Measurements from ENCODE around the gene C1QTNF9. TPM values are rescaled to one million over a fixed set of nuclear protein-coding genes. Genes with fewer than 3 reads are reported as not detected.
"Not testable (repeated sequence)": the region's sequence is repeated elsewhere in the genome, so short reads cannot be mapped to it uniquely, and the experiment has no call there.

Gene C1QTNF9, protein sequence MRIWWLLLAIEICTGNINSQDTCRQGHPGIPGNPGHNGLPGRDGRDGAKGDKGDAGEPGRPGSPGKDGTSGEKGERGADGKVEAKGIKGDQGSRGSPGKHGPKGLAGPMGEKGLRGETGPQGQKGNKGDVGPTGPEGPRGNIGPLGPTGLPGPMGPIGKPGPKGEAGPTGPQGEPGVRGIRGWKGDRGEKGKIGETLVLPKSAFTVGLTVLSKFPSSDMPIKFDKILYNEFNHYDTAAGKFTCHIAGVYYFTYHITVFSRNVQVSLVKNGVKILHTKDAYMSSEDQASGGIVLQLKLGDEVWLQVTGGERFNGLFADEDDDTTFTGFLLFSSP
- not detected in 2 replicates for total RNA-seq (ENCODE audit: low replicate concordance)

DNA sequence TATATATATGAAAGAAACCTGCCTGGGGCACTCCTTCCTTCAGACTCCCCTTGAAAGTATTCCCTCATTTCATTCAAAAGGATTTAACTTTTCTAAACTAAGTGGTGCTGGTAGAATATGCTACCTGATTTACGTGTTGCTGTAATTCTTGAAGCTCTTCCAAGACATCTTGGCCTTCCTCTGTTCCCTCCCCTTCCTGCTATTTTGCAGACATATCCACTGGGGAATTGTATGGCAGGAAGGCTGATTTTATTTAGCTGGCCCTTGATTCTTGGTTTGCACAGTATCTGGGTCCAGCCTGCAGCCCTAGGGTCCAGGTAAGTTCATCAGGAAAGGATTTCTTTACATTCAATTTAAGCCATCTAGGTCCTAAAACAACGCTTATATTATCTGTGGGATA is at the start of gene C1QTNF9:
TSS of gene C1QTNF9 (plus strand) at position 281 of the 400 bp plus-strand sequence. CDS start 6,424 bp downstream, outside the sequence.
- H3K27me3 Mint-ChIP-seq (ENCODE audit: insufficient read depth, low read depth); H3K4me1 Mint-ChIP-seq; H3K27me3 ChIP-seq; DNase-seq (ENCODE audit: low spot score); H3K9me3 Mint-ChIP-seq; H3K4me3 ChIP-seq; H4K20me1 ChIP-seq (ENCODE audit: low read depth); H3K27ac ChIP-seq; H3K36me3 Mint-ChIP-seq; H3F3A ChIP-seq (ENCODE audit: low read depth); H3K79me2 ChIP-seq (ENCODE audit: low read depth); H3K9ac ChIP-seq; H3K36me3 ChIP-seq; H3K4me1 ChIP-seq; H3K4me3 Mint-ChIP-seq; H3K9me3 ChIP-seq (ENCODE audit: low read depth); H3K4me2 ChIP-seq; H2AFZ ChIP-seq (replicated peaks): not testable (repeated sequence)
- peak within 1 kb of the TSS; percentile 63 for H3K27ac Mint-ChIP-seq

DNA sequence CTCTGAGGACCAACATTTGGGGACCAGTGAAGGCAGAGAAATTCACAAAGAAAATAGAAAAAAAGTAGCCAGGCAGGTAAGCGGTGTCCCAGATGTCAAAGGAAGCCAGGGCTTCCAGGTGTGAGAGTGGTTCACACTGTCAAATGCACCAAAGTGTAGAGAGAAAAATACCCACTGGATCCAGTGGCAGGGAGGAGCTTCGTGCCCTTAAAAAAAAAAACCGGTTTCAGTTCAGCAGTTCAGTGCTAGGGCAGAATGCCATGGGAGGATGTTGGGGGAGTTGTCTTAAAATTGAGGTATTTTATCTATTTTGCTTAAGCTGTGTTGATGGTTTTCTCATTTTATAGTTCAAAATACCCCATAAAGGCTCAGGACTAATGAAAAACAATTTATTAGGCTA is 47.8 kb upstream of the C1QTNF9 start:
- H3K27ac Mint-ChIP-seq = no peak overlapping the region
- H3K9me3 ChIP-seq (ENCODE audit: low read depth) = no peaks in the 10 kb centered on the region
- no peak overlapping the region for H3K4me2 ChIP-seq
- H3K4me1 ChIP-seq = no peaks in the 10 kb centered on the region
- H3K4me3 Mint-ChIP-seq = no peak overlapping the region
- no peak for DNase-seq (ENCODE audit: low spot score)
- peaks cover 17% of the 10 kb centered on the region for H3K36me3 Mint-ChIP-seq
- H3K4me3 ChIP-seq = no peak overlapping the region
- no peak overlapping the region for H3K27ac ChIP-seq
- no peaks in the 10 kb centered on the region for H3K79me2 ChIP-seq (ENCODE audit: low read depth)
- TF ChIP-seq EZH2phosphoT487 (IDR thresholded peaks at IDR 0.05) = no peak
- TF ChIP-seq EZH2 (IDR thresholded peaks at IDR 0.05) = no peak
- TF ChIP-seq, protein P1, sequence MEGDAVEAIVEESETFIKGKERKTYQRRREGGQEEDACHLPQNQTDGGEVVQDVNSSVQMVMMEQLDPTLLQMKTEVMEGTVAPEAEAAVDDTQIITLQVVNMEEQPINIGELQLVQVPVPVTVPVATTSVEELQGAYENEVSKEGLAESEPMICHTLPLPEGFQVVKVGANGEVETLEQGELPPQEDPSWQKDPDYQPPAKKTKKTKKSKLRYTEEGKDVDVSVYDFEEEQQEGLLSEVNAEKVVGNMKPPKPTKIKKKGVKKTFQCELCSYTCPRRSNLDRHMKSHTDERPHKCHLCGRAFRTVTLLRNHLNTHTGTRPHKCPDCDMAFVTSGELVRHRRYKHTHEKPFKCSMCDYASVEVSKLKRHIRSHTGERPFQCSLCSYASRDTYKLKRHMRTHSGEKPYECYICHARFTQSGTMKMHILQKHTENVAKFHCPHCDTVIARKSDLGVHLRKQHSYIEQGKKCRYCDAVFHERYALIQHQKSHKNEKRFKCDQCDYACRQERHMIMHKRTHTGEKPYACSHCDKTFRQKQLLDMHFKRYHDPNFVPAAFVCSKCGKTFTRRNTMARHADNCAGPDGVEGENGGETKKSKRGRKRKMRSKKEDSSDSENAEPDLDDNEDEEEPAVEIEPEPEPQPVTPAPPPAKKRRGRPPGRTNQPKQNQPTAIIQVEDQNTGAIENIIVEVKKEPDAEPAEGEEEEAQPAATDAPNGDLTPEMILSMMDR (IDR thresholded peaks at IDR 0.05) = no peak
- no peak overlapping the region for H2AFZ ChIP-seq (replicated peaks)
- H3K27me3 Mint-ChIP-seq (ENCODE audit: insufficient read depth, low read depth) = no peaks in the 10 kb centered on the region
- H3K27me3 ChIP-seq = no peaks in the 10 kb centered on the region
- no peaks in the 10 kb centered on the region for H3F3A ChIP-seq (ENCODE audit: low read depth)
- no peaks in the 10 kb centered on the region for H3K9me3 Mint-ChIP-seq
- no peaks in the 10 kb centered on the region for H4K20me1 ChIP-seq (ENCODE audit: low read depth)
- H3K36me3 ChIP-seq = no peaks in the 10 kb centered on the region
- H3K4me1 Mint-ChIP-seq = peaks cover 7% of the 10 kb centered on the region
- H3K9ac ChIP-seq = no peak overlapping the region

DNA sequence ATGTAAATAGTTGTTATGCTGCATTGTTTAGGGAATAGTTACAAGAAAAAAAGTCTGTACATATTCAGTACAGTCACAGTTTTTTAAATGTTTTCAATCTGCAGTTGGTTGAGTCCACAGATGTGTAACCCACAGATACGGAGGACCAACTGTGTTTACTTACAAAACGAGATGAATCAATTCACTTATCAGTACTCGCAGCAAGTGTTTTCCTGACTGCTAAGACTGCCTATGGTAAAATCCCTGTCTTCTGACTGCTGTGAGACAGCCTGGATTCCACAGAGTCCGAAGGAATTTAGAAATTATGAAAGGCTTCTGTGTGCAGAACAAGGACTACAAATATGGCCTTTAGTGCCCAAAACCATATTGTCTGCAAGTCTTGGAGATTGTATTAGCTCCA is 45.7 kb upstream of the C1QTNF9 start:
- Histone ChIP-seq H3F3A (ENCODE audit: low read depth) (no peaks in the 10 kb centered on the region), H3K36me3 (no peaks in the 10 kb centered on the region), H3K9me3 (ENCODE audit: low read depth) (no peaks in the 10 kb centered on the region), H3K4me1 (no peaks in the 10 kb centered on the region), H3K4me2 (no peak overlapping the region), H3K79me2 (ENCODE audit: low read depth) (no peaks in the 10 kb centered on the region), H3K4me3 (no peak overlapping the region), H3K27me3 (no peaks in the 10 kb centered on the region), H3K9ac (no peak overlapping the region), H3K27ac (no peak overlapping the region), H2AFZ (replicated peaks) (no peak overlapping the region), H4K20me1 (ENCODE audit: low read depth) (no peaks in the 10 kb centered on the region)
- Mint-ChIP-seq H3K4me3 (no peak overlapping the region), H3K36me3 (peaks cover 14% of the 10 kb centered on the region), H3K27ac (no peak overlapping the region), H3K27me3 (ENCODE audit: insufficient read depth, low read depth) (no peaks in the 10 kb centered on the region), H3K9me3 (no peaks in the 10 kb centered on the region), H3K4me1 (peaks cover 6% of the 10 kb centered on the region)
- TF ChIP-seq EZH2 (IDR thresholded peaks at IDR 0.05) (no peak), EZH2phosphoT487 (IDR thresholded peaks at IDR 0.05) (no peak)
- TF ChIP-seq, protein P1 (IDR thresholded peaks at IDR 0.05) = no peak
- DNase-seq (ENCODE audit: low spot score) = no peak

DNA sequence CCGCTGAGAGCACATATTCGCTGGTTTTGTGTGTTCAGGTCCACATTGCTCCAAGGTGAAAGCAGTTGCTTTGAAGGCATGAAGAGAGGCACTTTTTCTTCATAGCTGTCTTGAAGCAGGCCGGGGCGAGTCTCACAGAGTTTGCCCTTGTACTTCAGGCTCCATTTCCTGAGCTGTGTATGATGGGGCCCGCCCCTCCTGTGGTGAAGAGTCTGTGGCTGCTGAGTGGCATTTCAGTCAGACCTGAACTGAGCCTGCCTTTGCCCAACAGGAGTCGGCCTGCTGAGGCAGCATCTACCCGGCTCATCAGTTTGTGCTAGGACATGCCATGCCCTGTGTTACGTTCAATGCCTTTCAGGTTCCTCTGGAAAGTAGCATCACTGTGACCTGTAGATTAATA is 44.4 kb upstream of the C1QTNF9 start:
- H3K36me3 Mint-ChIP-seq = peaks cover 10% of the 10 kb centered on the region
- H3K4me1 ChIP-seq = no peaks in the 10 kb centered on the region
- H3K4me3 ChIP-seq = no peak overlapping the region
- H3K27ac ChIP-seq = no peak overlapping the region
- H3K4me3 Mint-ChIP-seq = no peak overlapping the region
- H3K27me3 ChIP-seq = no peaks in the 10 kb centered on the region
- H3K79me2 ChIP-seq (ENCODE audit: low read depth) = no peaks in the 10 kb centered on the region
- no peaks in the 10 kb centered on the region for H3K9me3 Mint-ChIP-seq
- H3K9me3 ChIP-seq (ENCODE audit: low read depth) = no peaks in the 10 kb centered on the region
- H3K27ac Mint-ChIP-seq = no peak overlapping the region
- H3K9ac ChIP-seq = no peak overlapping the region
- H4K20me1 ChIP-seq (ENCODE audit: low read depth) = no peaks in the 10 kb centered on the region
- H3K4me2 ChIP-seq = no peak overlapping the region
- TF ChIP-seq EZH2phosphoT487 (IDR thresholded peaks at IDR 0.05) (no peak), EZH2 (IDR thresholded peaks at IDR 0.05) (no peak)
- TF ChIP-seq, protein P1 (IDR thresholded peaks at IDR 0.05) = no peak
- no peaks in the 10 kb centered on the region for H3K36me3 ChIP-seq
- DNase-seq (ENCODE audit: low spot score) = no peak
- no peaks in the 10 kb centered on the region for H3F3A ChIP-seq (ENCODE audit: low read depth)
- no peak overlapping the region for H2AFZ ChIP-seq (replicated peaks)
- peaks cover 5% of the 10 kb centered on the region for H3K4me1 Mint-ChIP-seq
- no peaks in the 10 kb centered on the region for H3K27me3 Mint-ChIP-seq (ENCODE audit: insufficient read depth, low read depth)
